Left forelimb (tissue), 1 donor: ENCODE data around the gene SEMA3G.

Source experiments
- DNase-seq: peaks from one replicate; pipeline ENCODE4 v3.0.0-alpha.2; 2018; ENCODE audit warnings: low spot score

The SEMA3G gene

DNA sequence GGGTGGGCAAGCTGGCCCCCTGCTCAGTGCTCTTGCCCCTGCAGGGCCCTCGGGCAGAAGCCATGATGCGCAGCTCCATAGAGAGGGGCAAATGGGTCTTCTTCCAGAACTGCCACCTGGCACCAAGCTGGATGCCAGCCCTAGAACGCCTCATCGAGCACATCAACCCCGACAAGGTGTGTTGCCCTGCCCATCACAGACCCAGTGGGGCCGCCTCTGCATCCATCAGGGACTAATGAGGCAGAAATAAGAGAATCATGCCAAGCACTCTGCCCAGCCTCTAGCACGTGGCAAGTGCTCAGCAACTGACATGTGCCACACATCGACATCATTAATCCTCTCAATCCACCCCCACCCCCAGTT lies 49.4 kb downstream of the SEMA3G start:
- no peak for DNase-seq

DNA sequence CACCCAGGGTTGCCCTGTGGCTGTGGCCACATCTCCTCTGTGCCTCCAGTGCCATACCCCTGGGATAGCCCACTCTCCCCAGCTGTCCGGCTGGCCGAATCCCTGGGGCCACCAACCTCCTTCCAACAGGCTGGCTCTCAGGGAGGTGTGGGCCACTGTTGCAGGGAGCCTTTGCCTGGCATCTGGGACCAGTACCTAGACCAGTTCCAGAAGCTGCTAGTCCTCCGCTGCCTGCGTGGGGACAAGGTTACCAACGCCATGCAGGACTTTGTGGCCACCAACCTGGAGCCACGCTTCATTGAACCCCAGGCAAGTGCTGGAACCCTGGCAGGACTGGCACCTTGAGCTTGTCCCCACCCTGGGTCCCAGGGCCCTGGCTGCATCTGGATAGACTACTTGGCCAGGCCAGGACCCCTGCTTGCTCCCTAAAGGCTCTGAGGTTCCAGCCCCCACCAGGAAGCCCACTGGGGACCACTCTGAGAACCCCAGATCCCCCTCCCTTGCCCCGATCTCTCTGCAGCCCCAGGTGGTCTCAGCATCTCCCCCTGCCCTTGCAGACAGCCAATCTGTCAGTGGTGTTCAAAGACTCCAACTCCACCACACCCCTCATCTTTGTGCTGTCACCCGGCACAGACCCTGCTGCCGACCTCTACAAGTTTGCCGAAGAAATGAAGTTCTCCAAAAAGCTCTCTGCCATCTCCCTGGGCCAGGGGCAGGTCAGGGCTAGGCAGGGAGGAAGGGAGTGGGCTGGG lies 50.0 kb downstream of the SEMA3G start:
- DNase-seq = no peak

- DNase-seq = no peak
These were observed 50.8 kb downstream of the SEMA3G start for GRCh38 chr3:52393959-52394670.

GRCh38 chr3:52393131-52393807 lies 51.6 kb downstream of the SEMA3G start:
- no peak for DNase-seq

GRCh38 chr3:52392216-52392930 lies 52.5 kb downstream of the SEMA3G start:
- DNase-seq = no peak

DNA sequence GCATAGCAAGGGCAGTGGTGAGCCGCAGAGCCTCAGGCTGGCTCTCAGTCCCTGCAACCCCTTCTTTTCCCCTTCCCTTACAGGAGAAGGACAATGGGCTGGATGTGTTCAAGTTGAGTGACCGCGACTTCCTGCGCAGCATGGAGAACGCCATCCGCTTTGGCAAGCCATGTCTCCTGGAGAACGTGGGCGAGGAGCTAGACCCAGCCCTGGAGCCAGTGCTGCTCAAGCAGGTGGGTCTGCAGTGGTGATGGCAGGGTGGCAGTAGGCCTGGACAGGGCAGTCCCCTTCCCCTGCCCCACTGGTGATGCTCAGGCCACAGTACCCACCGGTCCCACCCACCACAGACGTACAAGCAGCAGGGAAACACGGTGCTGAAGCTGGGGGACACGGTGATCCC lies 53.8 kb downstream of the SEMA3G start:
- no peak for DNase-seq

DNA sequence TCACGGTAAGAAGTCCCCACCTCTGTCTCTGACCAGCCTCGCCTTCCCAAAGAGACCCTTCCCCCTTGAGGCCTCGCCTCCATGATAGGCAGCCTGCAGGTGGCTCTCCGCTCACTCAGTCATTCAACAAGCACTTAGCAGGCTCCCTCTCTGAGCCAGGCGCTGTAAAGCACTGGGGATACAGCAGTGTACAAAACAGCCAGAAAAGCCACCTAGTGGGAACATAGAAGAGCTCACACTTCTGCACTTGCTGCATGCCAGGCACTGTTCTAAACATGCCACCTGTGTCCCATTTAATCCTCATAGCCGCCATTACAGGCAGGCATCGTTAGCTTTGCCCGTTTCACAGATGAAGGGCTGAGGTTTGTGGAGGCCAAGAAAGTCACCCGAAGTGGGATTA lies 56.0 kb downstream of the SEMA3G start:
- no peak for DNase-seq

DNA sequence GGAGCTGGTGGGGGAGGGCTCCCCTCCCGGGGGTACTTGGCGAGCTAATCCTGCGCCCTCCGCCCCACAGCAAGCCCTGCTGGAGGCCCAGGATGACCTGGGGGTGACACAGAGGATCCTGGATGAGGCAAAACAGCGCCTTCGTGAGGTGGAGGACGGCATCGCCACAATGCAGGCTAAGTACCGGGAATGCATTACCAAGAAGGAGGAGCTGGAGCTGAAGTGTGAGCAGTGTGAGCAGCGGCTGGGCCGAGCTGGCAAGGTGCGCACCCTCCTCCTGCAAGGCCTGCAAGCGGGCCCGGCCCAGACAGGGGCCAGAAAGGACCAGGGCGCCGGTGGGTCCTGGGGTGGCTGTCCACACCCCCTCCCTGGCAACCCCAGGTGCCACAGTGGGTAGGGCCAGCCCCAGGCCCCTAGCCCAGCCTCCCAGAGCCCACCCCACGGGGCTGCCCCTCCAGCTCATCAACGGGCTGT lies 56.5 kb downstream of the SEMA3G start:
- DNase-seq = no peak

DNA sequence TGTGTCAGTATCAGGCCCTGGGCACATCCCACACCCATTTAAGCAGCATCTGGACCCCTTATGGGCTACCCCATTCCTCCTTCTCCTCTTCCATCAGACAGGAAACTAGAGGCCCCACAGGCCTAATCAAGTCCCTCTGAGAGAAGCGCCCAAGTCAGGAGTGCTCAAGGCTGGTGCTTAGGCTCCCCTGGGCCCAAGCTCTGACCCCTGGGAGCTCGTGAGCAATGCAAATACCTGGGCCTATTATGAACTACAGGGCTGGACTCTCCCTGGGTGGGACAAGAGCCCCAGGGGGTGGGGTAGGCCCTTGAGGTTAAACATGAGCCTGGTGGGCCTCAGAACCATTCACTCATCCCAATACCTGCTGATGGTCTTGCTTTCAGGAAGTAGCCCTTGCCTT lies 57.4 kb downstream of the SEMA3G start:
- DNase-seq = no peak

GRCh38 chr3:52385157-52385556 lies 59.7 kb downstream of the SEMA3G start:
- no peak for DNase-seq

DNA sequence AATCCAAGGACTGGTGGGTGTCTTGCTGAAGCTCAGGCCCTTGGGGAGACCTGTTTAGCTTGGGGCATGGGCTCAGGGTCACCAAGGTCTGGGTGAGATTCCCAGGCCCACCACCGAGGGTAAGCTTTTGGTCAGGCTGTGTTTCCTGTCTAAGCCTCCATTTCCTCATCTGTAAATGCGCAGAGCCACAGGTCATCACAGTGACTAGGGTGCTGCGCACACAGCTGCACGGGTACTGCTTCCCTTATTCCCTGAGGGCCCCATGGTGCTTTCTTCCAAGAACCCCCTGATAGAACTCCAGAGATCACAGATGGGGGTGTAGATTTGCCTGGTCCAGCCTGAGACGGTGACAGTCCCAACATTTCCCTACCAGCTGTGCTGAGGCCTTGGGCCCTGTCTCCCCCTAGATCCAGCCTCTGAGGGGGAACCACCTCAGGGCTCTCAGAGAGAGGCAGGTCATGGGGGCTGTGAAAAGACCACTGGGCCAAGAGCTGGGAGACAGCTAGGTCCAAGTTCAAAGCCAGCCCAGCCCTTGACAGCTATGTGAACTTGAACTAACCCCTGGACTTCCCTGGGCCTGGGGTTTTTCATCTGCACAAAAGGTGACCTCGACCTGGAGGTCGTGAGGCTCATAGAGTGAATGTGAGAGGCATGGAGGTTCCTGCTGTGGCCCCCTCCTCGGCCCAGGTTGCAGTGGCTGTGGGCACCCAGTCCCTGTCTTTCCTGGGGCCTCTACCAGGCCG lies 60.7 kb downstream of the SEMA3G start:
- DNase-seq = no peak

DNA sequence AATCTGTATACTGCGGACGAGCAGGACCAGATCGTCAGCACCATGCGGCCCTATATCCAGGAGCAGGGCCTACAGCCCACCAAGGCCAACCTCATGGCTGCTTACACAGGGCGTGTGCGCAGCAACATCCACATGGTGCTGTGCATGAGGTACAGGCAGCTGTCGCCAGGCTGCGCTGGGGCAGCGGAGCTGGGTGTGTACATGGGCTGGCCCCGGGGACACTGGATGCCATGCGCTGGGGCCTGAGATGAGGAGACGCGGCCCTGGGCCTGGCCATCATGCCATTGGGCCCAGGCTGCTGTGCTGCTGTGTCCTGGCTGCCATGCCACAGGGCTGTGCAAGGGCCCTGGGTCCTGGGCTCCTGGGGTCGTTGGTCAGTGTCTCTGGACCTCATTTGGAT lies 61.5 kb downstream of the SEMA3G start:
- no peak for DNase-seq
